Measurements from ENCODE around the gene ANKS1B. TPM values are rescaled to one million over a fixed set of nuclear protein-coding genes. Genes with fewer than 3 reads are reported as not detected.

ANKS1B gene
- total RNA-seq, 1 experiment from 2014 or later = 9.7 TPM

GRCh38 chr12:99996095-99996494 lies 11.4 kb upstream of the ANKS1B start:
- Histone ChIP-seq H3K4me3 (ENCODE audit: low read depth in 2 of 2, low read length in 2 of 2) (no peak overlapping the region), H3K4me1 (ENCODE audit: control insufficient read depth, insufficient read depth, low read length) (no peaks in the 10 kb centered on the region), H3K27ac (ENCODE audit: low read length) (no peak overlapping the region), H3K36me3 (ENCODE audit: control insufficient read depth, insufficient read depth, low read length) (no peaks in the 10 kb centered on the region), H3K27me3 (ENCODE audit: control insufficient read depth, insufficient read depth, low read length) (no peaks in the 10 kb centered on the region), H3K9me3 (ENCODE audit: control insufficient read depth, insufficient read depth, low read depth, low read length) (no peaks in the 10 kb centered on the region)
- intact Hi-C loops (cut with micrococcal nuclease; ENCODE audit: unreplicated experiment) = no loop called here
- TF ChIP-seq SIN3A (IDR thresholded peaks at IDR 0.05; ENCODE audit: borderline replicate concordance, insufficient read depth, low read depth, low read length) (no peak), REST (IDR thresholded peaks at IDR 0.05; ENCODE audit: insufficient read depth in 1 of 2, low read depth in 2 of 2, low read length in 1 of 2) (no peak), CTCF (IDR thresholded peaks at IDR 0.05) (no peak), TCF7L2 (IDR thresholded peaks at IDR 0.05; ENCODE audit: low read depth, low read length) (no peak), POLR2AphosphoS5 (IDR thresholded peaks at IDR 0.05; ENCODE audit: low read depth, low read length) (no peak)
- ChIA-PET POLR2A (no interaction called here), CTCF (no interaction called here)
- in situ Hi-C loops (cut with HindIII; ENCODE audit: low pct_unique_long_range_greater_than_20kb, low sequenced_read_pairs) = no loop called here
- ATAC-seq = no peak
- BruUV-seq (replicated peaks) = no TSS peak
- DNase-seq (ENCODE audit: low read depth, low spot score) = no peak

GRCh38 chr12:99985631-99986030 lies 895 bp upstream of the ANKS1B start:
- H3K27me3 ChIP-seq (ENCODE audit: control insufficient read depth, insufficient read depth, low read length) = no peaks in the 10 kb centered on the region

More at GRCh38 chr12:99985631-99986030, 895 bp upstream of the ANKS1B start:
- ATAC-seq (no peak), DNase-seq (ENCODE audit: low read depth, low spot score) (no peak)
- no peaks in the 10 kb centered on the region for H3K9me3 ChIP-seq (ENCODE audit: control insufficient read depth, insufficient read depth, low read depth, low read length)
- no peak for TF ChIP-seq REST (IDR thresholded peaks at IDR 0.05; ENCODE audit: insufficient read depth in 1 of 2, low read depth in 2 of 2, low read length in 1 of 2)
- POLR2A ChIA-PET = no interaction called here
- in situ Hi-C loops (cut with HindIII; ENCODE audit: low pct_unique_long_range_greater_than_20kb, low sequenced_read_pairs) = no loop called here
- peak overlapping the region; percentile 60 to 86; a peak in 3 of 4 replicates for H3K4me3 ChIP-seq (ENCODE audit: low read depth in 2 of 2, low read length in 2 of 2)
- H3K4me1 ChIP-seq (ENCODE audit: control insufficient read depth, insufficient read depth, low read length) = peaks cover 11% of the 10 kb centered on the region; the same call in 1 of the 2 replicates
- CTCF ChIA-PET = no interaction called here
- H3K36me3 ChIP-seq (ENCODE audit: control insufficient read depth, insufficient read depth, low read length) = no peaks in the 10 kb centered on the region
- no TSS peak for BruUV-seq (replicated peaks)
- no peak overlapping the region; the same call in 1 of the 2 replicates for H3K27ac ChIP-seq (ENCODE audit: low read length)
- intact Hi-C loops (cut with micrococcal nuclease; ENCODE audit: unreplicated experiment) = no loop called here
